Measurements from ENCODE around the gene SLIT3. TPM values are rescaled to one million over a fixed set of nuclear protein-coding genes. Genes with fewer than 3 reads are reported as not detected.
"Not testable (repeated sequence)": the region's sequence is repeated elsewhere in the genome, so short reads cannot be mapped to it uniquely, and the experiment has no call there.

SLIT3 gene
- total and polyA plus RNA-seq, 2 donors from 2014 or later = 14.5 to 54.1 TPM

GRCh38 chr5:168749391-168750100 is 551.4 kb downstream of the SLIT3 start:
- Histone ChIP-seq H3K4me1 (ENCODE audit: control insufficient read depth in 2 of 3, insufficient read depth in 2 of 3, low read depth in 1 of 3, low read length in 3 of 3) (no peaks in the 10 kb centered on the region), H3K9me3 (ENCODE audit: control insufficient read depth in 2 of 3, insufficient read depth in 1 of 3, low read length in 3 of 3) (no peaks in the 10 kb centered on the region), H3K4me3 (ENCODE audit: low read length in 3 of 3) (no peak overlapping the region), H3K27ac (ENCODE audit: low read depth in 2 of 2, low read length in 2 of 2) (no peak overlapping the region), H3K9ac (ENCODE audit: low read length in 3 of 3) (no peak overlapping the region), H3K36me3 (ENCODE audit: control insufficient read depth in 2 of 3, insufficient read depth in 3 of 3, low read length in 3 of 3) (peaks cover 0 to 3% (median 0%) of the 10 kb centered on the region in 3 donors), H3K27me3 (ENCODE audit: control insufficient read depth, insufficient read depth, low read length) (no peaks in the 10 kb centered on the region)
- intact Hi-C loops (cut with DNase I) = no loop called here
- FAIRE-seq (no peak), DNase-seq (peak in 1 of 5 donors; percentile 16)
- TF ChIP-seq, protein P1, sequence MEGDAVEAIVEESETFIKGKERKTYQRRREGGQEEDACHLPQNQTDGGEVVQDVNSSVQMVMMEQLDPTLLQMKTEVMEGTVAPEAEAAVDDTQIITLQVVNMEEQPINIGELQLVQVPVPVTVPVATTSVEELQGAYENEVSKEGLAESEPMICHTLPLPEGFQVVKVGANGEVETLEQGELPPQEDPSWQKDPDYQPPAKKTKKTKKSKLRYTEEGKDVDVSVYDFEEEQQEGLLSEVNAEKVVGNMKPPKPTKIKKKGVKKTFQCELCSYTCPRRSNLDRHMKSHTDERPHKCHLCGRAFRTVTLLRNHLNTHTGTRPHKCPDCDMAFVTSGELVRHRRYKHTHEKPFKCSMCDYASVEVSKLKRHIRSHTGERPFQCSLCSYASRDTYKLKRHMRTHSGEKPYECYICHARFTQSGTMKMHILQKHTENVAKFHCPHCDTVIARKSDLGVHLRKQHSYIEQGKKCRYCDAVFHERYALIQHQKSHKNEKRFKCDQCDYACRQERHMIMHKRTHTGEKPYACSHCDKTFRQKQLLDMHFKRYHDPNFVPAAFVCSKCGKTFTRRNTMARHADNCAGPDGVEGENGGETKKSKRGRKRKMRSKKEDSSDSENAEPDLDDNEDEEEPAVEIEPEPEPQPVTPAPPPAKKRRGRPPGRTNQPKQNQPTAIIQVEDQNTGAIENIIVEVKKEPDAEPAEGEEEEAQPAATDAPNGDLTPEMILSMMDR (IDR thresholded peaks at IDR 0.05; ENCODE audit: borderline replicate concordance, extremely low read depth, insufficient read depth) = no peak

GRCh38 chr5:168747987-168748777 is 552.8 kb downstream of the SLIT3 start:
- Histone ChIP-seq H3K4me3 (ENCODE audit: low read length in 3 of 3) (no peak overlapping the region), H3K9me3 (ENCODE audit: control insufficient read depth in 2 of 3, insufficient read depth in 1 of 3, low read length in 3 of 3) (no peaks in the 10 kb centered on the region), H3K27me3 (ENCODE audit: control insufficient read depth, insufficient read depth, low read length) (no peaks in the 10 kb centered on the region), H3K4me1 (ENCODE audit: control insufficient read depth in 2 of 3, insufficient read depth in 2 of 3, low read depth in 1 of 3, low read length in 3 of 3) (no peaks in the 10 kb centered on the region), H3K36me3 (ENCODE audit: control insufficient read depth in 2 of 3, insufficient read depth in 3 of 3, low read length in 3 of 3) (peaks cover 0 to 3% (median 0%) of the 10 kb centered on the region in 3 donors), H3K27ac (ENCODE audit: low read depth in 2 of 2, low read length in 2 of 2) (no peak overlapping the region), H3K9ac (ENCODE audit: low read length in 3 of 3) (no peak overlapping the region)
- intact Hi-C loops (cut with DNase I) = no loop called here
- peak in 3 of 5 donors; percentile 23 to 63 (median 30) for DNase-seq
- TF ChIP-seq, protein P1 (IDR thresholded peaks at IDR 0.05; ENCODE audit: borderline replicate concordance, extremely low read depth, insufficient read depth) = peak; percentile 33
- FAIRE-seq = no peak

- peaks cover 0 to 3% (median 0%) of the 10 kb centered on the region in 3 donors for H3K36me3 ChIP-seq (ENCODE audit: control insufficient read depth in 2 of 3, insufficient read depth in 3 of 3, low read length in 3 of 3)
- FAIRE-seq (no peak), DNase-seq (peak in 1 of 5 donors; percentile 16)
- TF ChIP-seq, protein P1 (IDR thresholded peaks at IDR 0.05; ENCODE audit: borderline replicate concordance, extremely low read depth, insufficient read depth) = no peak
- H3K9me3 ChIP-seq (ENCODE audit: control insufficient read depth in 2 of 3, insufficient read depth in 1 of 3, low read length in 3 of 3) = no peaks in the 10 kb centered on the region
- intact Hi-C loops (cut with DNase I) = no loop called here
- H3K27me3 ChIP-seq (ENCODE audit: control insufficient read depth, insufficient read depth, low read length) = no peaks in the 10 kb centered on the region
- H3K4me1 ChIP-seq (ENCODE audit: control insufficient read depth in 2 of 3, insufficient read depth in 2 of 3, low read depth in 1 of 3, low read length in 3 of 3) = no peaks in the 10 kb centered on the region
- H3K9ac ChIP-seq (ENCODE audit: low read length in 3 of 3) = no peak overlapping the region
- H3K4me3 ChIP-seq (ENCODE audit: low read length in 3 of 3) = no peak overlapping the region
- no peak overlapping the region for H3K27ac ChIP-seq (ENCODE audit: low read depth in 2 of 2, low read length in 2 of 2)
Measured at GRCh38 chr5:168746893-168747640, 553.9 kb downstream of the SLIT3 start.

DNA sequence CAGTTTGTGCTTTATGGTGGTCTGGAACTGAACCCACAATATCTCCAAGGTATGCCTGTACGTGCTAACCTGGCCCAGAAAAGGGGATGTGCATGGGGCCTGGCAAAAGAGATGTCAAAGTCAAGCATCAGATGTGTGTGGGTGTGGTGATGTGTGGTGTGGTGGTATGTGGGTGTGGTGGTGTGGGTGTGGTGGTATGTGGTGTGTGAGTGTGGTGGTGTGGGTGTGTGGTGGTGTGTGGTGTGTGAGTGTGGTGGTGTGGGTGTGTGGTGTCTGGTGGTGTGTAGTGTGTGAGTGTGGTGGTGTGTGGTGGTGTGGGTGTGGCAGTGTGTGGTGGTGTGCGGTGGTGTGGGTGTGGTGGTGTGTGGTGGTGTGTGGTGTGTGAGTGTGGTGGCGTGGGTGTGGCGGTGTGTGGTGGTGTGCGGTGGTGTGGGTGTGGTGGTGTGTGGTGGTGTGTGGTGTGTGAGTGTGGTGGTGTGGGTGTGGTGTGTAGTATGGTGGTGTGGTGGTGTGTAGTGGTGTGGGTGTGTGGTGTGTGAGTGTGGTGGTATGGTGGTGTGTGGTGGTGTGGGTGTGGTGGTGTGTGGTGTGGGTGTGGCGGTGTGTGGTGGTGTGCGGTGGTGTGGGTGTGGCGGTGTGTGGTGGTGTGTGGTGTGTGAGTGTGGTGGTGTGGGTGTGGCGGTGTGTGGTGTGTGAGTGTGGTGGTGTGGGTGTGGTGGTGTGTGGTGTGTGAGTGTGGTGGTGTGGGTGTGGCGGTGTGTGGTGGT is 554.6 kb downstream of the SLIT3 start:
- H3K27ac ChIP-seq (ENCODE audit: low read depth in 2 of 2, low read length in 2 of 2); intact Hi-C loops (cut with DNase I); H3K9ac ChIP-seq (ENCODE audit: low read length in 3 of 3); H3K4me3 ChIP-seq (ENCODE audit: low read length in 3 of 3); H3K36me3 ChIP-seq (ENCODE audit: control insufficient read depth in 2 of 3, insufficient read depth in 3 of 3, low read length in 3 of 3); H3K9me3 ChIP-seq (ENCODE audit: control insufficient read depth in 2 of 3, insufficient read depth in 1 of 3, low read length in 3 of 3); H3K27me3 ChIP-seq (ENCODE audit: control insufficient read depth, insufficient read depth, low read length); FAIRE-seq; H3K4me1 ChIP-seq (ENCODE audit: control insufficient read depth in 2 of 3, insufficient read depth in 2 of 3, low read depth in 1 of 3, low read length in 3 of 3): not testable (repeated sequence)
- peak in 1 of 5 donors; percentile 34 for DNase-seq
